Epidermal melanocyte (primary cell): ENCODE results near the gene AKR1D1.
A peak's percentile ranks its signal among the peaks of the same experiment; 100 is the strongest.
"Not testable (repeated sequence)": the region's sequence is repeated elsewhere in the genome, so short reads cannot be mapped to it uniquely, and the experiment has no call there.

Experiments
- DNase-seq: peaks from one replicate; pipeline ENCODE4 v3.0.0; 2011; ENCODE audit warnings: low spot score; ENCODE audit not compliant: insufficient read length

Gene AKR1D1

DNA sequence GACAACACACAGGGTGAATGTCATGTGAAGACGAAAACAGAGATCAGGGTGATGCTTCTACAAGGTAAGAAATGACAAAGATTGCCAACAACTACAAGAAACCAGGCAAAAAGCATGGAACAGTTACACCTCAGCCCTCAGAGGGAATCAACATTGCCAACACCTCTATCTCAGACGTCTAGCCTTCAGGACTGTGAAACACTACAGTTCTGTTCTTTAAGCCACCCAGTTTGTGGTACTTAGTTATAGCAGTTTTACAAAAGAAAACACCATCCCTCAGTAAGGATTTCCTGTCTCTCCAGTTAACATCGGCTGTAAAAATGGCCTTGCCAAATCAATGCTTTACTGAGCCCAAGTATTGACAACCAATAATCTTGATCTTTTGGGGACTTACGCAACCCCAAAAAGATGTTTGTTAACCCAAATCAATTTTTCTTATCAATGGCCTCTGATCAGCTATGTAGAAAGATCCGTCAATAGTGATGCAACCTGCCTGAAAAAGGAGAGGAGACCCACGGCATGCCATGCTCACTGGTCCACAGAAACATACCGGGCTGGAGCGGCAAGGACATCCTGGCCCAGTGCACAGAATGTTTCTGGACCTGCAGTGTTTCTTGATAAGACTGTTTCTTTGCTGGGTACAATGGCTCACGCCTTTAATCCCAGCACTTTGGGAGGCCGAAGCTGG is 44.0 kb downstream of the AKR1D1 start:
- no peak for DNase-seq

DNA sequence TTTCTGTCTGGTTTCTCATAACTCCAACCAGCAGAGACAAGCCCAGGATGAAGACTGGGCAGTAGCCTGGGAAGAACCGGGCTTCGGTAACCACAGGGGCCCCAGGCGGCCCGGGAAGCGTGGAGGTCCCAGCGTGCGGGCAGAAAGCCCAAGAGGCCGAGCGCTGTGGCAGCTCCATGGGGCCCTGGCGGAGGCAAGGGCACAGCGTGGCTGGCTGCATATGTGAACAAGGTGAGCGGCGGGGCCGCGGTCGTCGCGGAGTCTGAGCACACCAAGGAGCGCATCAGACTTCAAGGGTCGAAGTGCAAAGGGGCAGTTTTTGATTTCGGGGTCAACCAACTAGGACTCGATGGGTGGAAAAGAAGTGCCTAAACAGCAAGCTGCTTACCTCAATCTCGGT is 45.9 kb downstream of the AKR1D1 start:
- no peak for DNase-seq

GRCh38 chr7:138125119-138125518 is 48.9 kb downstream of the AKR1D1 start:
- no peak for DNase-seq

DNA sequence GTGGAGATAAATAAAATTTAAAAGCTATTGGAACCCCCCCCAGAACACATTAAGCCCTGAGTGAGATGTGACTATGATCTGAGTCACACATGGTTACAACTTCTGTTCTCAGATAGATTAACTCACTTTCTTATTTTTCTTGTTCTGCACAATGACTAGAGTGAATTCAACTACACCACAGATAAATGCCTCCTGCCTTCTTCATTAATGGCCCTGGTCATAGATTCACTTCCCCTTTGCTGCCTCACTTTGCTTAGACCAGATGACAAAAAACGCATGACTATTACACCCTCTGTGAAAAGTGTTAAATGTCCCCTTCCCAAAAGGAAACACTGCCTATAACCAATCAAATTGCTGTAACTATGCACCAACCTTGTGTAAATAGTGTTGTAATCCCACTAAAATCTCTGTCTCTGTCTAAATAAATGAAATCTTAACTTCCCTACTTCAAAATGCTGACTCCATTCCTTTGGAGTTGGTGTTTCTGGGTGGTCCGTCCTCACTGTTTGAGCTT is 49.4 kb downstream of the AKR1D1 start:
- DNase-seq: no peak

DNA sequence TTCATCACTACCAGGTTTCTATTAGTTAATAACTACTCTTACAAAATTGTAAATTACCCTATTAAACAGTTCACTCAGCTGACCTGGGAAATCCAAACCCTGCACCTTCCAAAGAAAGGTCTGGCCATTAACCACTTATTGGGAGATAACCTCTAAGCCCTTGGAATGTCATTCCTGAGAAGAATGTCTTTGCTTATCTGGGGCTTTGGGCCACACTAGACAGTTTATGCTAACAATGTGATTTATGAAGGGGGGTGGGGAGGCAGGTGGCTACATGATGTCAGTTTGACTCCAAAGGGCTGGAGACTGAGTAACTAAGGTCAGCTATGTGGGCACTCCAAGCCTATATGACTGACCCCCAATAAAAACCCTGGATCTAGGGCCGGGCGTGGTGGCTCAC is 50.7 kb downstream of the AKR1D1 start:
- DNase-seq: no peak

DNA sequence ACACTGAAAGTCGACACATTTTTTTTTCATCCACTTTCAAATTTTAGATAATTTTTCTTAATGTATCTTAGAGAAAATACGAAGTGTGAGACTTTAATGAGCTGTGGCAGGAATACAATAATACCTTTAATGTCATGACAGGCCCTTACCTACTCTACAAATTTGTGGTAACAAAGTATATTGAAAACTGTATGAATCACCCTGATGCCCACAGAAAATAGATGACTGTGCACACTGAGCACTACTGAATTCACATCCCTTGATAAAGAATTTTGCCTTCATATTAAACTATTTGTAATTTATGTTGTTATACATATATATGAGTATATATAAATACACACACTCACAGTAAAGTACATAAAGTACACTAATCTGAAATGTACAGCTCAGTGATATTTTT is 51.7 kb downstream of the AKR1D1 start:
- no peak for DNase-seq

DNA sequence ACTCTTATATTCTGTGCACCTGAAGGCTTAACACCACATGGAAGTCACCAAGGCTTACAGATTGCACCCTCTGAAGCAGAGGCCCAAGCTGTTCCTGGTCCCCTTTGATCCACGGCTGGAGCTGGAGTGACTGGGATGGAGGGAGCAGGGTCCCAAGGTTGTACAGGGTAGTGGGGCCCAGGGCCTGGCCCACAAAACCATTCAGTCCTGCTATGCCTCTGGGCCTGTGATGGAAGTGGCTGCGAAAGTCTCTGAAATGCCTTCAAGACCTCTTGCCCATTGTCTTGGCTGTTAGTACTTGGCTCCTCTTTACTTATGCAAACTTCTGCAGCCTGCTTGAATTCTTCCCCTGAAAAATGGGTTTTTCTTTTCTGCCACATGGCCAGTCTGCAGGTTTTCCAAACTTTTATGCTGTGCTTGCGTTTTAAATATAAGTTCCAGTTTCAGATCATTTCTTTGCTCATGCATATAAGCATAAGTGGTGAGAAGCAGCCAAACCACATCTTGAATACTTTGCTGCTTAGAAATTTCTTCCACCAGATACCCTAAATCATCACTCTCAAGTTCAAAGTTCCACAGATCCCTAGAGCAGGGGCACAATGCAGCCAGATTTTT is 53.4 kb downstream of the AKR1D1 start:
- DNase-seq: no peak

- DNase-seq: no peak
Measured at GRCh38 chr7:138137423-138138171, 61.3 kb downstream of the AKR1D1 start.

DNA sequence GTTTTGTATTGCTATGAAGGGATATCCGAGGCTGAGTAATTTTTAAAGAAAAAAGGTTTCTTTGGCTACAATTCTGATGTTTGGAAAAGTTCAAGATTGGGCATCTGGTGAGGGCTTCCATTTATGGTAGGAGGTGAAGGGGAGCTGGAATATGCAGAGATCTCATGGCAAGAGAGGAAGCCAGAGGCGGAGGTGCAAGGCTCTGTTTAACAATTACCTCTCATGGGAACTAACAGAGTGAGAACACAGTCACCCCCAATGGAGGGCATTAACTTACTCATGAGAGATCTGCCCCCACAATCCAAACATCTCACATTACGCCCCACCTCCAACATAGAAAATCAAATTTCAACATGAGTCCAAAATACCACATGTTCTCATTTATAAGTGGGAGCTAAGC is 62.0 kb downstream of the AKR1D1 start:
- DNase-seq: no peak

- no peak for DNase-seq
Measured at GRCh38 chr7:138142583-138143201, 66.4 kb downstream of the AKR1D1 start.

GRCh38 chr7:138144958-138145357 is 68.7 kb downstream of the AKR1D1 start:
- DNase-seq: no peak

- not testable (repeated sequence) for DNase-seq
Measured at GRCh38 chr7:138146221-138146620, 70.0 kb downstream of the AKR1D1 start.

GRCh38 chr7:138146757-138147734 is 70.8 kb downstream of the AKR1D1 start:
- DNase-seq: not testable (repeated sequence)

- DNase-seq: no peak
Measured at GRCh38 chr7:138151731-138152577, 75.7 kb downstream of the AKR1D1 start.

- DNase-seq: no peak
Measured at GRCh38 chr7:138154661-138155060, 78.4 kb downstream of the AKR1D1 start.

DNA sequence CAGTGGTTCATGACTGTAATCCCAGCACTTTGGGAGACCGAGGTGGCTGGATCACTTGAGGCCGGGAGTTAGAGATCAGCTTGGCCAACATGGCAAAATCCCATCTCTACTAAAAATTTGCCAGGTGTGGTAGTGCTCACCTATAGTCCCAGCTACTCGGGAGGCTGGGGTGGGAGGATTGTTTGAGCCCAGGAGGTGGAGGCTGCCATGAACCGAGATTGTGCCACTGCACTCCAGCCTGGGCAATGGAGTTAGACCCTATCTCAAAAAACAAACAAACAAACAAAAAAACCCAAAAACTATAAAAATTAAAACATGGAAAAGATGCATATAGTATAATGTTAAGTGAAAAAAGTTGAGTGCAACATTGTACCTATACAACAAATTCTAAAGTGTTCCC is 81.4 kb downstream of the AKR1D1 start:
- DNase-seq: no peak

DNA sequence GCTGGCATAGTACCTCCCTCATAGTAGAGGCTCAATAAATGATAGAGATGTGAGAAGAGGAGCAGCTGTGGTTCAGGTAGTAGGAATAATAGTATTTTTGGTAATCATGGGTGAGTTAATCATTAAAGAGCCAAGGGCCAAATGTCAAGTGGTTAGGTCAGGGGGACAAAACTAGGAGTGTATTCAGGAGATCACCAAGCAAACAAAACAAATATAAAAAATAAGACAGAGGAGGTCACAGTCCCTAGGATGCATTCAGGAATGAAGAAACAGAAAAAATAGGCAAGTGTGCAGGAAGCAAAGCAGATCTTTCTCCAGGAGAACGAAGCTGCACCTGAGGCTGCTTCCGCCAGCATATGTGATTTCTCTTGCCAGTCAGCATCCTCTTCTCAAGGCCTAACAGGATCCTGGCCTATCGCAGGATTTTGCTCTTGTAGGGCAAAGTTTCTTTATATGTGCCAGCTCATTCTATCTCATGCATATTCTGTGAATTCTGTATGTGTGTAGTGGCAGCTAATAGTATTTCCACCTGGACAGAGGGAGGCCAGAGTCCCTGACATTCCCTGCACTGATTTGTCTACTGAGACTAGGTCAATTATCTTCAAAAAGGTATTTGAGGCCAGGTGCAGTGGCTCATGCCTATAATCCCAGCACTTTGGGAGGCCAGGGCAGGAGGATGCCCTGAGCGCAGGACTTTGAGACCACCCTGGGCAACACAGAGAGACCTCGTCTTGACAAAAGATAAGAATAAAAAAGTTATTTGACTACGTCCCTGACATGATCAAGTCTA is 82.7 kb downstream of the AKR1D1 start:
- DNase-seq: no peak

DNA sequence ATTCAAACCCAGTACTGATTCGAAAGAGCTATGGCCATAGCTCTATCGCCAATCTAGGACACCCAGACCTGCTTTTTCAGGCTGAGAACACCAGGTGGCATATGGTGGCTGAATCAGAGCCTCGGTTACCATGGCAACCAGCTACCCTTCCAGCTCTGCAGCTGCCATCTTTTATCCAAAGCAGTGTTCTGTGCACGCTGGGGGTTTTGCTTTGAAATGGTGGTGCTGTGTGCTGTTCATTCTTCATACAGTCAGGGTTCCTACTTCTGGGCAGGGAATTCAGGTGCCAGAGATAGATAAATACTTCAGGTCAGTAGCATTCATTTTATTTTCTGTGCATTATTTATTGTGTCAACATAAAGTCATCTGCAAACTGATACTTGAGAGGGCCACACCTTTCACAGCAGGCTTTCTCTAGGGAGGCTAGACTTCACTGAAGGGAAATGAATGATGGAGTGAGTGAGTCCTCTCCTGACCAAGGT is 85.4 kb downstream of the AKR1D1 start:
- DNase-seq: peak; percentile 61

DNA sequence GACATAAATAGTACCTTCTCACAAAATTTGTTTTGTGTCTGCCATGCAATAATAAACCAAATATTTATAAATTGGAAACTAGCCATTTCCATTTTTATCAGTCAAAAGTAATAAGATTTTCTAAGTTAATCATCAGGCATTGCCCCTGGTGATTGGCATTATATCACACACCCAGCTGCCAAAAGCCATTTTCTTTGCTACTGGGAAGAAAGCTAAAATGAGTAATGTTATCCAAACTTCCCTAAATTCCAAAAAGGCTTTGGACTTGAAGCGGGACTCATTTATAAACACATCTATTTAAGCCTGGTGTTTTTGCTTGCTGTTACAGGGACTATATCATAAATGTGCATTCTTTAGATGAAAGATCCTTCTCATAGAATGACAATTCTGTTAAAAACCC is 86.0 kb downstream of the AKR1D1 start:
- no peak for DNase-seq
